GM23338 (cell line): ENCODE results near the gene MYO1G. TPM values are rescaled to one million over a fixed set of nuclear protein-coding genes. Genes with fewer than 3 reads are reported as not detected.

Source experiments
- ATAC-seq: fragments of 200-7000 bp; cut with Tn5 transposase; 3 replicates; pipeline ENCODE4 v1.9.1; 2020
- DNase-seq: peaks from one replicate; pipeline ENCODE4 v3.0.0-alpha.2; 2015; ENCODE audit warnings: low spot score
- H2AFZ ChIP-seq: fragments of 200-600 bp; sonication (generic); 2 replicates; pipeline ENCODE4 v1.8.0; 2016; ENCODE audit warnings: antibody characterized with exemption, mild to moderate bottlenecking, moderate library complexity
- H3F3A ChIP-seq: fragments of 200-600 bp; sonication (generic); replicated peaks from 2 replicates; pipeline ENCODE4 v1.8.0; 2017; ENCODE audit warnings: antibody characterized with exemption, mixed run types, low read depth
- H3K27ac ChIP-seq: fragments of 200-600 bp; sonication (generic); 2 replicates; pipeline ENCODE4 v1.6.1; 2016; ENCODE audit warnings: low read depth
- H3K27me3 ChIP-seq: fragments of 200-600 bp; sonication (generic); 2 replicates; pipeline ENCODE4 v1.8.0; 2016; ENCODE audit warnings: mild to moderate bottlenecking, mixed run types, moderate library complexity; ENCODE audit not compliant: insufficient read depth
- H3K36me3 ChIP-seq: fragments of 200-600 bp; sonication (generic); 2 replicates; pipeline ENCODE4 v1.8.0; 2016; ENCODE audit warnings: mild to moderate bottlenecking; ENCODE audit not compliant: insufficient read depth
- H3K4me1 ChIP-seq: fragments of 200-600 bp; sonication (generic); 2 replicates; pipeline ENCODE4 v1.8.0; 2016; ENCODE audit warnings: mild to moderate bottlenecking, moderate library complexity; ENCODE audit not compliant: insufficient read depth
- H3K4me2 ChIP-seq: fragments of 200-600 bp; sonication (generic); 2 replicates; pipeline ENCODE4 v1.7.1; 2017; ENCODE audit warnings: mixed run types
- H3K4me3 ChIP-seq: fragments of 200-600 bp; sonication (generic); 2 replicates; pipeline ENCODE4 v1.6.1; 2016; ENCODE audit warnings: mixed run types
- H3K79me2 ChIP-seq: fragments of 200-600 bp; sonication (generic); replicated peaks from 2 replicates; pipeline ENCODE4 v1.8.0; 2017; ENCODE audit warnings: mild to moderate bottlenecking; ENCODE audit not compliant: insufficient read depth
- H3K9me2 ChIP-seq: fragments of 200-600 bp; sonication (generic); 2 replicates; pipeline ENCODE4 v1.8.0; 2017; ENCODE audit not compliant: insufficient read depth
- H4K20me1 ChIP-seq: fragments of 200-600 bp; sonication (generic); replicated peaks from 2 replicates; pipeline ENCODE4 v1.8.0; 2017; ENCODE audit warnings: mild to moderate bottlenecking; ENCODE audit not compliant: insufficient read depth
- H3K27ac Mint-ChIP-seq: 2 replicates; pipeline ENCODE4 v1.8.0; 2020; ENCODE audit warnings: inconsistent platforms, mild to moderate bottlenecking, moderate library complexity, mixed read lengths
- H3K27me3 Mint-ChIP-seq: 3 replicates; pipeline ENCODE4 v1.8.0; 2022; ENCODE audit warnings: low read depth, mild to moderate bottlenecking, moderate library complexity, mixed read lengths, inconsistent platforms; ENCODE audit not compliant: insufficient read depth, poor library complexity
- H3K36me3 Mint-ChIP-seq: 3 replicates; pipeline ENCODE4 v1.8.0; 2021; ENCODE audit warnings: low read depth, mild to moderate bottlenecking, inconsistent platforms, moderate library complexity, mixed read lengths
- H3K4me1 Mint-ChIP-seq: 3 replicates; pipeline ENCODE4 v1.8.0; 2020; ENCODE audit warnings: mild to moderate bottlenecking, inconsistent platforms, mixed read lengths
- H3K4me3 Mint-ChIP-seq: 3 replicates; pipeline ENCODE4 v1.8.0; 2021; ENCODE audit warnings: moderate library complexity, mild to moderate bottlenecking, inconsistent platforms, mixed read lengths
- H3K9me3 Mint-ChIP-seq: 3 replicates; pipeline ENCODE4 v1.8.0; 2020; ENCODE audit warnings: moderate library complexity, mild to moderate bottlenecking, inconsistent platforms, mixed read lengths
- CREB1 ChIP-seq: fragments of 250-450 bp; sonication (Bioruptor Pico); IDR thresholded peaks from 2 replicates; pipeline ENCODE4 v1.5.0; 2020; ENCODE audit warnings: low read depth, mild to moderate bottlenecking, moderate library complexity
- CTCF ChIP-seq, 2 experiments: fragments of 200-600 bp in 1 of 2; sonication (generic) in 1 of 2; conservative IDR thresholded peaks; 2 replicates each; pipeline versions ENCODE4 v1.5.1 to v1.6.1; 2016 to 2017; ENCODE audit warnings: antibody characterized with exemption in 2 of 2, low read depth in 2 of 2, mild to moderate bottlenecking in 2 of 2, moderate library complexity in 1 of 2
- JUNB ChIP-seq: IDR thresholded peaks from one replicate; pipeline ENCODE4 v1.6.1; 2016; ENCODE audit warnings: antibody characterized with exemption; ENCODE audit not compliant: unreplicated experiment
- NANOG ChIP-seq: IDR thresholded peaks from 2 replicates; pipeline ENCODE4 v1.6.1; 2016; ENCODE audit warnings: antibody characterized with exemption, borderline replicate concordance
- REST ChIP-seq: IDR thresholded peaks from one replicate; pipeline ENCODE4 v1.6.1; 2018; ENCODE audit warnings: antibody characterized with exemption; ENCODE audit not compliant: unreplicated experiment
- STAT1 ChIP-seq: IDR thresholded peaks from one replicate; pipeline ENCODE4 v1.6.1; 2016; ENCODE audit warnings: antibody characterized with exemption; ENCODE audit not compliant: unreplicated experiment
- ZNF114 ChIP-seq: fragments of 250-450 bp; sonication (Bioruptor Pico); IDR thresholded peaks from 2 replicates; pipeline ENCODE4 v1.5.0; 2020; ENCODE audit warnings: mild to moderate bottlenecking, moderate library complexity
- ZNF331 ChIP-seq: fragments of 250-450 bp; sonication (Bioruptor Pico); IDR thresholded peaks from 2 replicates; pipeline ENCODE4 v1.5.0; 2020; ENCODE audit warnings: low read depth, mild to moderate bottlenecking, moderate library complexity
- polyA plus RNA-seq: library from polyadenylated mRNA; unstranded; fragments of >200 nt; fragmentation: Nextera tagmentation; extraction: Ambion mirVana; gene quantifications from 2 replicates; pipeline ENCODE4 v1.2.1, GENCODE V29; 2016
- total RNA-seq: library from RNA; depleted of rRNA; stranded (reverse); fragments of >200 nt; shearing (Covaris generic); gene quantifications from 2 replicates; pipeline ENCODE4 v1.2.3, GENCODE V29; 2014
- TF ChIP-seq, protein P1 (sequence below): IDR thresholded peaks from 2 replicates; pipeline ENCODE4 v1.6.1; 2016; ENCODE audit warnings: antibody characterized with exemption

Gene MYO1G
- total and polyA plus RNA-seq, 2 experiments from 2014 or later: 0.10 to 0.11 TPM

DNA sequence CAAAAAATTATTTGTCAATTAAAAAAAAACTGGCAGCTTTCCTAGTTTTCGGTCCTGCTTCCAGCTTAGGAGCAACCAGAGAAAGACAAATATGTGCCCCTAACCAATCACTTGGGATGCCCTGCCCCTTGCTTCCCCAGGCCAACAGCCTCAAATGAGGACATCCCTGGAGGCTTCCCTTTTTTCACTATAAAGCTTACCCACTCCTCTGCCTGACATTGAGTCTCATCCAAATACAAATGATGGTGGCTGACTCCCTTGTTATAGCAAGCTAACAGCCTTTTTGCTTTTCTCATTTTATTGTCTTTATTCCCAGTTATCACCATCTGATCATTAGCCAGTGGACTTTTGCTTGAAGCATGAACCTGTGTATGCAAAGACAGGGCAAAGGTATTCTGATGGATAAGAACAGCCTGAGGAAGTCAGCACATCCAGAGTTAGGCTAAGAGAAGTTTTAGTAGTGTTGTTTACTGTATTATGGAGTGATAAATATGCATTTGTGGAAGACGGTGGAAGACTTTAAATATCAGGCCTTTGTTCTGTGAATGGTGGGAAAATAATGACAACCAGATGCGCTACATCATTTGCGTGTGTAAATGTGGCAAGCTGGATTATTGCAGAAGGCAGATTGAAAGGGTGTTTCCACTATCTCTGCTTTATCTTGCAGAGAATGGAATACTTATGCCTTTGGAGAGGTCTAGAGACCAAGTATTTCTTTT, 19.5 kb upstream of the MYO1G start (continued):
- TF ChIP-seq STAT1 (no peak), NANOG (no peak), CTCF (conservative IDR thresholded peaks at IDR 0.05; ENCODE audit: low read depth in 2 of 2) (no peak), REST (no peak), ZNF114 (CRISPR knock-in tag) (no peak), JUNB (no peak)
- TF ChIP-seq, protein P1, sequence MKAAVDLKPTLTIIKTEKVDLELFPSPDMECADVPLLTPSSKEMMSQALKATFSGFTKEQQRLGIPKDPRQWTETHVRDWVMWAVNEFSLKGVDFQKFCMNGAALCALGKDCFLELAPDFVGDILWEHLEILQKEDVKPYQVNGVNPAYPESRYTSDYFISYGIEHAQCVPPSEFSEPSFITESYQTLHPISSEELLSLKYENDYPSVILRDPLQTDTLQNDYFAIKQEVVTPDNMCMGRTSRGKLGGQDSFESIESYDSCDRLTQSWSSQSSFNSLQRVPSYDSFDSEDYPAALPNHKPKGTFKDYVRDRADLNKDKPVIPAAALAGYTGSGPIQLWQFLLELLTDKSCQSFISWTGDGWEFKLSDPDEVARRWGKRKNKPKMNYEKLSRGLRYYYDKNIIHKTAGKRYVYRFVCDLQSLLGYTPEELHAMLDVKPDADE: no peak

DNA sequence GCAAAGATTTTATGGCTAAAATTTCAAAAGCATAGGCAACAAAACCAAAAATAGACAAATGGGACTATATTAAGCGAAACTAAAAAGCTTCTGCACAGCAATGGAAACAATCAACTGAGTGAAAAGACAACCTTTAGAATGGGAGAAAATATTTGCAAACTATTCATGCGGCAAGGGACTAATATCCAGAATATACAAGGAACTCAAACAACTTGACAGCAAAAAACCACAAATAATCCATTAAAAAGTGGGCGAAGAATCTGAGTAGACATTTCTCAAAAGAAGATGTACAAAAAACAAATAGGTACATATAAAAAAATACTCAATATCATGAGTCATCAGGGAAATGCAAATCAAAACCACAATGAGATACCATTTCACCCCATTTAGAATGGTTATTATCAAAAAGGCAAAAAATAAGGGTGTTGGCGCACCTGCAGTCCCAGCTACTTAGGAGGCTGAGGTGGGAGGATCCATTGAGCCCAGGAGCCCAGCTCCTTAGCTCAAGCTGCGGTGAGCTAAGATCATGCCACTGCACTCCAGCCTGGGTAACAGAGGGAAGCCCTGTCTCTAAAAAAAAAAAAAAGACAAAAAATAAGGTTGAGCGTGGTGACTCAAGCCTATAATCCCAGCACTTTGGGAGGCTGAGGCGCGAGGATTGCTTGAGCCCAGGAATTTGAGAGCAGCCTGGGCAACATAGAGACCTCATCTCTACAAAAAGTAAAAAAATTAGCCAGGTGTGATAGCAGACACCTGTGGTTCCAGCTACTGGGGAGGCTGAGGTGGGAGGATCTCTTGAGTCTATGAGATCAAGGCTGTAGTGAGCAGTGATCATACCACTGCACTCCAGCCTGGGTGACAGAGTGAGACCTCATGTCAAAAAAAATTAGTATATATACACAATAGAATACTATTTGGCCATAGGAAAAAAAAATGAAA, 17.0 kb upstream of the MYO1G start:
- H3K27ac ChIP-seq: no peak overlapping the region
- Mint-ChIP-seq H3K27me3 (peaks cover 11% of the 10 kb centered on the region), H3K27ac (no peak overlapping the region), H3K4me1 (peaks cover 7% of the 10 kb centered on the region; the same call in 1 of the 3 replicates), H3K4me3 (no peak overlapping the region), H3K36me3 (peaks cover 11% of the 10 kb centered on the region; the same call in 1 of the 3 replicates), H3K9me3 (no peaks in the 10 kb centered on the region)
- H3K4me3 ChIP-seq: no peak overlapping the region
- no peaks in the 10 kb centered on the region for H3F3A ChIP-seq
- no peaks in the 10 kb centered on the region for H3K9me2 ChIP-seq
- DNase-seq: no peak
- H3K27me3 ChIP-seq: no peaks in the 10 kb centered on the region
- peaks cover 3% of the 10 kb centered on the region; the same call in 1 of the 2 replicates for H3K4me1 ChIP-seq
- H2AFZ ChIP-seq: no peak overlapping the region
- H4K20me1 ChIP-seq: no peaks in the 10 kb centered on the region
- H3K79me2 ChIP-seq: peaks cover 4% of the 10 kb centered on the region
- no peaks in the 10 kb centered on the region for H3K36me3 ChIP-seq
- H3K4me2 ChIP-seq: no peak overlapping the region
- no peak for ATAC-seq
- TF ChIP-seq ZNF114 (CRISPR knock-in tag) (no peak), CREB1 (CRISPR knock-in tag) (no peak), NANOG (no peak), ZNF331 (no peak)
- TF ChIP-seq, protein P1: no peak
